Upper lobe of left lung (tissue), 4 donors: ENCODE results near the gene TM9SF2.

Source experiments
- CTCF ChIP-seq, 6 experiments: fragments of 450-650 bp in 4 of 6; fragments of 200-600 bp in 2 of 6; sonication (generic) in 2 of 6; IDR thresholded peaks; one replicate each; pipeline ENCODE4 v1.5.1; 2016 to 2019; ENCODE audit warnings: antibody characterized with exemption in 6 of 6
- EP300 ChIP-seq, 4 donors: sonication (generic); formaldehyde crosslinking; IDR thresholded peaks; one replicate each; pipeline ENCODE4 v1.5.1; 2017; ENCODE audit warnings: antibody characterized with exemption in 4 of 4, control low read depth in 2 of 4
- POLR2A ChIP-seq, 4 donors: fragments of 450-650 bp; IDR thresholded peaks; one replicate each; pipeline ENCODE4 v1.5.1; 2016 to 2017; ENCODE audit warnings: antibody characterized with exemption in 4 of 4, mild to moderate bottlenecking in 2 of 4
- POLR2AphosphoS5 ChIP-seq, 2 donors: sonication (generic); formaldehyde crosslinking; IDR thresholded peaks; one replicate each; pipeline ENCODE4 v1.5.1; 2017; ENCODE audit warnings: antibody characterized with exemption in 2 of 2

- TF ChIP-seq CTCF (IDR thresholded peaks at IDR 0.05) (no peak), POLR2A (IDR thresholded peaks at IDR 0.05) (no peak), EP300 (IDR thresholded peaks at IDR 0.05) (no peak), POLR2AphosphoS5 (IDR thresholded peaks at IDR 0.05) (no peak)
Measured at GRCh38 chr13:99509479-99509878, 8.2 kb downstream of the TM9SF2 start.
